Cerebellar nuclear complex (tissue), 1 donor: ENCODE measurements around the gene TOB1.
"Not testable (repeated sequence)": the region's sequence is repeated elsewhere in the genome, so short reads cannot be mapped to it uniquely, and the experiment has no call there.

Source experiments
- DNase-seq, 2 experiments: peaks; one replicate each; lab custom pipeline; 2025; lab: John Stamatoyannopoulos, UW

The TOB1 gene

DNA sequence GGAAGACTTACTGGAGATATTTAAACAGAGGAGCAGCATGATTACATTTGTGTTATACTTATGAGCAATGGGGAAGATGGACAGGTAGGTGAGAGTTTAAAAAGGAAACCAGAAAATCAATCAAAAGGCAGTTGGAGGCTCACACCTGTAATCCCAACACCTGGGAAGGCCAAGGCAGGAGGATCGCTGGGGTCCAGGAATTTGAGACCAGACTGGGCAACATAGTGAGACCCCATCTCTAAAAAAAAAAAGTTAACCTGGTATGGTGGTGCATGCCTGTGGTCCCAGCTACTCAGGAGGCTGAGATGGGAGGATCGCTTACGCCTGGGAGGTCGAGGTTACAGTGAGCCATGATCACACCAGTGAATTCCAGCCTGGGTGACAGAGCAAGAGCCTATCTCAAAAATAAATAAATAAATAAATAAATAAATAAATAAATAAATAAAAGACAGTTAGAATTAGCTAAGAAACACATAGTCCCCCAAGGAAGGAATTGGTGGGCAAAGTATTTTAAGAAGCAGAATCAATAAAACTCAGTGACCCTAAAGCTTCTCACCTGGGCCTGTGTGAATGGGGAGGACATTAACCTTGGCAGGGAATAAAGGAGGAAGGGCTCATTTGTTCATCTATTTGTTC is 32.3 kb upstream of the TOB1 start:
- DNase-seq = no peak

DNA sequence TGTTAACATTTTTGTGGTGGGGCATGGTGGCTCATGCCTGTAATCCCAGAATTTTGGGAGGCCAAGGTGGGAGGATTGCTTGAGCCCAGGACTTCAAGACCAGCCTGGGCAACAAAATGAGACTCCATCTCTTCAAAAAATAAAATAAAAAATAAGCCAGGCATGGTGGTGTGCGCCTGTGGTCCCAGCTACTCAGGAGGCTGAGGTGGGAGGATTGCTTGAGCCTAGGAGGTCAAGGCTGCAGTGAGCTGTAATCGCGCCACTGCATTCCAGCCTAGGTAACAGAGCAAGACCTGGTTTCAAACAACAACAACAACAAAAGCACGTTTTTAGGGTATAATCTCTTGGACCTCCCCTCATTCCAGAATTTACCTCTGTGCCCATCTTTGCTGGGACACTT is 28.4 kb upstream of the TOB1 start:
- not testable (repeated sequence) for DNase-seq

DNA sequence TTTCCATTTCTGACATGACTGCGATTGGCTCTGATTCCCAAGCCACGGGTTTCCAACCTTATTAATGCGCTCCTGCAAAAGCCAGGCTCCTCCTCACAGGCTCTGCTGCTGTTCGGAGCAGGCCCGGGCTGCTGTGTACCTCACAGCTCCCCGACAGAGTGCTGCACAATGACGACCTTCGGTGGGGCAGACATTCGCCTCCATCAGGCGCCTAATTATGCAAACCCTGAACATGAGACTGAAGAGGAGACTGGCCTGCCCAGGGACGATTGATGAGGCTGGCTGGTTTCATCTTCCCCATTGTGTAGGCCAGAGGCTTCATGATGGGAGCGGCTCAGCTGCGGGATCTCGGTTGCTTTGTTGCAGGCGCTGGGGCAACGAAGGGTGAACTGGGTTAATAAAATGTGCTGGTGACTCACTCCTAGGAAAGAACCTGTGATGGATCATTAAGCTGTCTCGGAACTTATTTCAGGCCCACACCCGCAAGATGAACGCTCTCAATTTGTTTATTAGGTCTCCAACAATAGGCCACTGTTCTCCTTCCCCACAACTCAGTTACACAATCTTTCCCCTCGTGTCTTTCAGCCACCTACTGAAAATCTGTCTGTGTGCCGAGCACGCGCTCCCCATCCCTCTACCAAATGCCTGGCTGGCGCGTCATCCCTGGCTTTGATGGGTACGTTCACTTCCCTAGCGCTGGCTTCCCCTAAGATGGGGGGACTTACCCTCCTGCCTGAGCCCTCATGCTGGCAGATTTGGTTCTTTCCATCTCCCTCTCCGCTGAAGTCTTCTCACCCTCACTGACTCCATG is 27.2 kb upstream of the TOB1 start:
- DNase-seq = no peak

DNA sequence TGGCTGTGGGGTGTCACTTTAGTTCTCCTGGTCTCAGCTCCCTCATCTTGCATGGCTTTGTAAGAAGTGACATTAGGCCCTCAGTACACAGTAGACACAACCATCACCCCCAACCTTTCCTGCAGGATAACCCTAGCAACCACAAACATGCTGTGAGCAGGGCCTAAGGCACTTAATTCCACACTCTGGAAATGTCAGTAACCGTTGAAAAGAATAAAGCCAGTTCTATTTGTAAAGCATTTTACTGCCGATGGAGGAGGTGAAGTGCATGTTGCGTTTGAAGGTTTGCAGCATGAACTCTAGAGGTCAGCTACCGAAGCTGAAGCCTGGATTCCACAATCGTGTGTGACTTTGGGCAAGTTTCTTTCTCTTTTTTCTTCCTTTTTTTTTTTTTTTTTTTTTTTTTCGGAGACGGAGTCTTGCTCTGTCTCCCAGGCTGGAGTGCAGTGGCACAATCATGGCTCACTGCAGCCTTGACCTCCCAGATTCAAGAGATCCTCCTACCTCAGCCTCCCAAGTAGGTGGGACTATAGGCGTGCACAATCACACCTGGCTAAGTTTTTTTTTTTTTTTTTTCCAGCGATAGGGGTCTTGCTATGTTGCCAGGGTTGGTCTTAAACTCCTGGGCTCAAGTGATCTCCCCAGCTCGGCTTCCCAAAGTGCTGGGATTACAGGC is 26.1 kb upstream of the TOB1 start:
- DNase-seq = no peak

DNA sequence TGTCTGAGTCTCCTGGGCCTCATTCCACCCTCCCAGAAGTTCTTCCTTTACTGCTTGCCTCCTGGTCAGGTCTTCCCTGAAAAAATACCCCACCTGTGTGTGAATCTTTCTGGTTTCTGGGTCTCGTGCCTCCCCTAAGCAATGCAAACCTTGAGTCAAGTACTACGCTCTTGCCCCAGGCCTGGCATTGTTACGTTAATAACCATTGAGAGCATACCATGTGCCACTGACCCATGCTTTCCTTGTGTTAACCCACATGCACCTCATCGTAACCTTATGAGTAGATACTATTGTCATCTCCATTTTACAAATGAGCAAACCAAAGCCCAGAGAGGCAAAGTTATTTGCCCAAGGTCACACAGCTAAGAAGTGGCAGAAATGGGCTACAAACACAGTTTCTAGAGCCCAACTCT is 25.4 kb upstream of the TOB1 start:
- no peak for DNase-seq

DNA sequence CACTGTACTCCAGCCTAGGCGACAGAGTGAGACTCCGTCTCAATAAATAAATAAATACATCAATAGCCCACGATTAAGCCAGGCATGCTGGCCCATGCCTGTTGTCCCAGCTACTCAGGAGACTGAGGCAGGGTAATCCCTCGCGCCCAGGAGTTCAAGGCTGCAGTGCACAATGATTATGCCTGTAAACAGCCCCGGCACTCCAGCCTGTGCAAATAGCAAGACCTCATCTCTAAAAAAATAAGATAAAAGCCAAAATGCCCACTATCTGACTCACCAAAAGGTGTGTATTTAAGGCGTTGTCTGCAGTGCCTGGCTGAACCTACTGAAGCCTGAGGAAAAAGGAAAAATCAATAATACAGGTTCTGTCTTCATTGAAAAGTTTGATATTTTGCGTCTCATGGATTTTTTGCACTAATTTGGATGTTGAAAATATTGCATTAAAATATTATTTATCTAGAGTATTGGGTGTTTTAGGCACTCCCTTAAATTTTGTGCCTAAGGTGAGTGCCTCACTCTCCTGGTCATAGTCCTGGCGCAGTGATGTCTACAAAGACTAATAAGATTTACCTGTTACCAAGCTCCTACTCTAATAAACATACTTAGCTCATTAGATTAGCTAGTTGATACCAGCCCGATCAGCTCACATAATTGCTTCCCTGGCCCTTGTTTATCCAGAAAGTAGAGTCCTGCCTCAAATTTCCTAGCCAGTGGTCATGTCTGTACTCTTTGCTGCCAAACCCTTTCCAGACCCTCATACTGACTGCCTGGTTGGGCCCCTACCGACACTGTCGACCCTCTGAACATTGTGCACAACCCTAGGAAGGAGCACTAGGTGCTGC is 24.7 kb upstream of the TOB1 start:
- DNase-seq = no peak

DNA sequence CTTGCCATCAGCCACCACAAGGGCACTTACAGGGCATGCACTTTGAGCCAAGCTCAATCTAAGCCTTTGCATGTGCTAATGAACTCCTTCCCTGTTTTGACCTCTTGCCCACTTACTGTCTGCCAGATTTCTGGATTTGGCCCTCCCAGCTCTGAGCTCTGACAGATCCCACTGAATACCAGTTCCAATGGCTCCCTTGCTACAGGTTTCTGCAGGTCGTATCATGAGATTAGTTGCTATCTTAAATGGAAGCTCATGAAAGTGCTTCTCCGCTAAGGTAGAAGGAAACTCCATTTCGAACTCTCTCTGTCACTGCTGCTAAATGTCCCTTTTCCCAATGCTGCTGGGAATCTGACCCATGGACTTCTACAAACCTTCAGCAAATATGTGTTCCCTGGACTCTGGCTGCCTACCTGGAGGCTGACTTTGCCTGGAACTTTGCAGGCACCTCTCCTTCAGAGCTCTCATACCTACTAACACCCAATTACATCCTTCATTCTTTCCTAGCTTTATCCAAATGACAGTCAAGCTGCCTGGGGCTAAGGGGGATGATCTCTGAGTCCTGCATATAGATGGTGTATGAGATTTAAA is 23.5 kb upstream of the TOB1 start:
- DNase-seq = no peak

DNA sequence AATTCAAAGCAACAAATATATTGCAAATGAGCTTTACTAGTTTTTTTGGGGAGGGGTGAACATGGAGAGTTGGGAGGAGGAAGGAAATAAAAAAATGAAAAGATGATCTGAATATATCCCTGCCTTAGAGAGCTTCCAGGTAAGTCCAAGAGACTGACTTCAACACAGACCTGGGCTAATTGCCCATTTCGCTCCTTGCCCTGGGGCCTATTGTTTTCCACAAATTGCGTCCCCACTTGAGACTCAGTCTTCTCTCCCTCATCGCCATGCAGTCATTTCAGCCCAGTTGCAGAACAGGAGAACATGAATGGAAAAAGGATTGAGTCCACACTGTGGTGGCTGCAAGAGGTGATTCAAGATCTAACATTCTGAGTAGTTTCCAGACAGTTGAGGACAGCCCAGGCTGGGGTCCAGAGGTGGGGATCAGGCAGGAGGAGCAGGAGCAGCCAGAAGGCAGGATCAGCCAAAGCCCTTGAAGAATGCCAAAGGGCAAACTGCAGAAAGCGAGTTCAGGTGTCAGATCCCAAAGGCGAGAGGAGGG is 21.6 kb upstream of the TOB1 start:
- no peak for DNase-seq

DNA sequence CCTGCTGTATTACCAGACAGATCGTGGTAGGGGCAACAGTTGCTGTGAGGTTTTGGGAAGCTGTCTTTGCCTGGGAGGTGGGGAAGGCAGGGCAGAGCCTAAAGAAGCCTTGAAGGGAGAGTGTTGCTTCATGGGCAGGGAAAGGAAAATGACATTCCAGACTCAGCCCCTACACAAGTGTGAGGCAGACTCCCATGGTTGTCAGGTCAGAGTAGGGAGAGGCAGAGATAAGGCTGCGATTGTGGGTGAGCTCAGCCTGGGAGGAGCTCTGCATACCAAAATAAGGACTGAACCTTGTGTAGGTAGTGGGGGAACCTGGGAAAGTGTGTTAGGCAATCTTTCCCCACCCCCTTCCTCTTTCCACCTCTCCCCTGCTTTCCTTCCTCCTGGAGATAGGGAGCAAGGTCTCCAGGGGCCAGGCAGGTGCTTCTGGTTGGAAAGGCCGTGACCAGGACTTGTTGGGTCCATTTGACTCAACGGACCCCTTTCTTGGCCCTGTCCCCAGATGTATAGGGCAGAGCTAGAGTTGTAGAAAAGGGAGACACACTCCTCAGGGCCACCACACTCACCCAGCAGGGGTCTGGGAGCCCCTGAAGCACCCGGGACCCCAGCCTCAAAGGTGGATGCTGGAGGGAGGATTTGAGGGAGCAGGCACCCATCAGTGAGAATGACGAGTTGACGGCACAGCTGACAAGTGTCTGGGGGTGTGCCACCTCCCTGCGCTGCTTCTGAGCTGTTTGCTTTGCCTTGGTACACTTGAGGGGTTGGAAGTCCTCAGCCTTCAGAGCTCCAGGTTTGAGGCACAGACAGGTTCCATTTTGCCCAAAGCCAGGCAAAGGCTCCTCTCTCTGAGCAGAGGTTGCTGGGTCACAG is 18.5 kb upstream of the TOB1 start:
- DNase-seq = no peak

DNA sequence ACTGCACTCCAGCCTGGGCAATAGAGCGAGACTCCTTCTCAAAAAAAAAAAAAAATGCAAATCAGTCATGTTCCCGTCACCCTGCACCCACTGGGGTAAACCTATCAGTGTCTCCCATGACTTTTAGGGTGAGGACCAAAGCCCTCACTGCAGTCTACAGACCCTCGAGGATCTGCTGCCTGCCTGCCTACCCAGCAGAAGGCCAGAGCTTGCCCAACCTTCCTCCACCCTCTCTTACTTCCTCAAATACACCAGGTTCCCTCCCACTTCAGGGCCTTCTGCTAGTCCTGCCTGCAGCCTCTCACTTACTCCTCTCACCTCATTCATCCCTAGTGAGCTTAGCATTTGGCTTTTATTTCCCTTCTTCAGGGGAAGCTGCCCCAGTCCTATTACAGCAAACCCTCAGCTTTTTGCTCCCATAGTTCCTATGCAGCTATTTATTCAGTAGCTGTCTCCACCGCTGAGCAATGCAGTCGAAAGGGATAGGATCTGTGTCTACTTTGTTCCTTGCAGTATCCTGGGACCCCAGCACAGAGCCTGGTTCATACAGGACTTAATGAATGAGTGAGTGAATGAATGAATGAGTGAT is 17.8 kb upstream of the TOB1 start:
- no peak for DNase-seq

DNA sequence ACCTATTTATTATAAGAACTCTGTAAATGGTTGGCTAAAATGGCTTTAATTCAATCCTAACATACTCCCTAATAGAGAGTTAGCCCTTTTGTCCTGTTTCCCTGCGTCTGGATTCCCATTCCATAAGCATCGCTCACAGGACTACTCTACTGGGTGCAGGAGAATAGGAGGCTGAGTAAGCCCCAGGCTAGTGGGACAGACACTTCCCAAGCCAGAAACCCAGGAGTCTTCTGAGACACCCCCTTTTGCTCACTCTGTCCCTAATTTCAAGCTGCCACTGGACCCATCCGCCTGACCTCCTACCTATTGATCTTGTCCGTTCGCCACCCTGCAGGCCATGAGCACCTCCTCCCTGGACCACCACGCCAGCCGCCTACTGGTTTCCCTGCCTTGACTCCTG is 16.7 kb upstream of the TOB1 start:
- no peak for DNase-seq

DNA sequence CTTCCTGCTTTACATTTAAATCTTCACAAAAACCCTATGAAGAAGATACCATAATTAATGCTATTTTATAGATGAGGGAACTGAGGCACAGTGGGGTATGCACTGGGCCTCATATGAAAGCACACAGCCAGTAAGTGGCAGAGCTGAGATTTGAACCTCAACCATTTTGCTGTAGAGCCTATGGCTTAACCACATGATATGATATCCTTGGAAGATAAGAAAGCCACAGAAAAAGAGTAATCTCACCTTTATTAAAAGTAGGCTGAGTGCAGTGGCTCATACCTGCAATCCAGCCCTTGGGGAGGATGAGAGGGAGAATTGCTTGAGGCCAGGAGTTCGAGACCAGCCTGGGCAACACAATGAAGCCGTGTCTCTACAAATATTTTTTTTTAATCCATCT is 15.0 kb upstream of the TOB1 start:
- DNase-seq = no peak

DNA sequence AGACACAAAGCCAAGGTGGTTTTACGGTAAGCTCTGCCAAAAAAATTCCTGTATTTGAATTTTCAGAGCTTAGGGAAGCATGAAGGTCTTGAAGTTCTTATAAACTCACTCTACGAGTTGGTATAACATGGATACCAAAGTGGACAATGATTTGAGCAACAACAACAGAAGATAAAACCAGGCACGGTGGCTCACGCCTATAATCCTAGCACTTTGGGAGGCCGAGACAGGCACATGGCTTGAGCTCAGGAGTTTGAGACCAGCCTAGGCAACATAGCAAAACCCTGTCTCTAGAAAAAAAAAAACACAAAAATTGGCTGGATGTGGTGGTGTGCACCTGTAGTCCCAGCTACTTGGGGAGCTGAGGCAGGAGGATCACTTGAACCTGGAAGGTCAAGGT is 12.9 kb upstream of the TOB1 start:
- no peak for DNase-seq

DNA sequence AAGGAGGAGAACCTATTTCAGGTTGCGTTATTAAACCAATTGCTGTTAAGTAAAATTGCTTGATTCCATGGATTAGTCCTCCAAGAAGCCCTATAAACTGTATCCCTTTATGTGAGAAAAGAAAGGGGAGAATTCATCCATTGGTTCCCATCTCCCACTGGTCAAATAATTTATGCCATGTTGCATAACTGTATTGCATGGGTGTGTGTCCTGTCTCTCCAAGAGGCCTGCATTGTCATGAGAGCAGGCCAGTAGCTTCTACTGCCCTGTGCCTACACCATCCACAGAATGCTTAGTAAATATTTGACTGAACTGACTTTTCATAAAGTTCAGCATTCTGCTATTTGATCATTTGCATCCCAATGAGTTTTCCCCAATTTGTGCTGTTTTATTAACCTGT is 11.7 kb upstream of the TOB1 start:
- DNase-seq = no peak

DNA sequence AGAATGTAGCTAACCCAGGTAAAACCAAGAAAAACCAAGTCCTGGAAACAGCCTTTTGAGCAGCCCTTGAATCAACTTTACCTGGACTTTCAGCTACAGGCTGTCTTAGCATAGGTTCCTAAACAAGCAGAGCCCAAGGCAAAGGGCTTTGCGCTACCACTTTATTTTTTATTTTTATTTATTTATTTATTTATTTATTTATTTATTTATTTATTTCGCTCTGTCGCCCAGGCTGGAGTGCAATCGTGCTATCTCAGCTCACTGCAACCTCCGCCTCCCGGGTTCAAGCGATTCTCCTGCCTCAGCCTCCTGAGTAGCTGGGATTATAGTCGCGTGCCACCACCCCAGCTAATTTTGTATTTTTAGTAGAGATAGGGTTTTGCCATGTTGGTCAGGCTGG is 10.9 kb upstream of the TOB1 start:
- DNase-seq = not testable (repeated sequence)

DNA sequence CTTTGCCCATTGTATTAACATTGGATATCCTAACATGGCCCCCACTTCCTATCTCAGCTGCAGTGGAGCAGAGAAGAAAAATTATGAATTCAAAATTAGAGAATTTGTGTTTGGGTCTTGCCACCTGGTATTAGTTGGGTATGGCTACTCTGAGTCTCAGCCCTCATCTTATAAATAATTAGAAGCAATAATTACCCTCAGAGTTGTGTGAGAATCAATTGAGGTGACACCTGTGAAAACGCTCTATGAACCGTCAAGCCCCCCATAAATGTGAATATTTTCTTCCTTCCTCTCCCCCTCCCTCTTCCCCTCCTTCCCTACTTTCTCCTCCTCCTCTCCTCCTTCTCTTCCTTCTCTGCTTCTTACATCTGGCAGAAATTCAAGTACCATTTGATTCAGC is 8.9 kb upstream of the TOB1 start:
- no peak for DNase-seq

DNA sequence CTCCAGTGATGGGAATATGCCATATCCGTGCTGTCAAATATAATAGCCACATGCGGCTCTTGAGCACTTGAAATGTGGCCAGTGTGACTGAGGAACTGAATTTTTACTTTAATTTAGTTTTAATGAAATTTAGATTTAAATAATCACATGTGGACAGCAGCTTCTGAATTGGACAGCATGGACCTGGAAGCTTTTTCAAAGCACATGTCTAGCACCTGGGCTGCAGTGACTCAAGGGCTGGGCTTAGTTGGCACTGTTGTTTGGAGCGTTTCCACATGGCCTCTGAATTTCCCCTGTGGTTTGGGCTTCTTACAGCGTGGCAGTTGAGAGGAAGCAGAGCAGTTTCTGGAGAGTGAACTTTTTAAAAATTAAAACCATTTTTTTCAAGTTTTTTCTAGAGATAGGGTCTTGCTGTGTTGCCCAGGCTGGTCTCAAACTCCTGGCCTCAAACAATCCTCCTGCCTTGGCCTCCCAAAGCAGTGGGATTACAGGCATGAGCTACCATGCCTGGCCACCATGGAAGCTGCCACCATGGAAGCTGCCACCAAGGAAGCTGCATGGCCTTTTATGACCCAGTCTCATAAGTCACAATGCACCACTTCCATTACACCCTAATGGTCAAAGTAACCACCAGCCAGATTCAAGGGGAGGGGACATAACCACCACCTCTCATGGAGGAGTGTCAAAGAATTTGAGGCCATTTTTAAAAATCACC is 6.7 kb upstream of the TOB1 start:
- no peak for DNase-seq

DNA sequence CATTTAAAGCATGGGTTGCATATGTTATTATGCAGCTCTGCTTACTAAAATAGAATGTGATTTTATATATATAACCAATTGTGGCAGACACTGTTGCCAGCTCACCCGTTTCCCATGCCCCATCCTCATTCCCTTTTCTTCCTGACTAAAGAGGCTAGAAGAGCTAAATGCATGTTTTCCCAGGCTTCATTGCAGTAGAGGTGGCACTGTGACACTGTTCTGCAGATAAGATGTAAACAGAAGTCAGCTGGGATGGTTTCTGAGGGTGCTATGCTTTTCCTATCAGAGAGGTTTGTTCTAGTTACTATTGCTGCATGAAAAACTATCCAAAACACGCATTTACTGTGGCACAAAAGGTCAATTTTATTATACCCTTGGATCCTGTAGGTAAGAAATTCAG is 5.7 kb upstream of the TOB1 start:
- no peak for DNase-seq

DNA sequence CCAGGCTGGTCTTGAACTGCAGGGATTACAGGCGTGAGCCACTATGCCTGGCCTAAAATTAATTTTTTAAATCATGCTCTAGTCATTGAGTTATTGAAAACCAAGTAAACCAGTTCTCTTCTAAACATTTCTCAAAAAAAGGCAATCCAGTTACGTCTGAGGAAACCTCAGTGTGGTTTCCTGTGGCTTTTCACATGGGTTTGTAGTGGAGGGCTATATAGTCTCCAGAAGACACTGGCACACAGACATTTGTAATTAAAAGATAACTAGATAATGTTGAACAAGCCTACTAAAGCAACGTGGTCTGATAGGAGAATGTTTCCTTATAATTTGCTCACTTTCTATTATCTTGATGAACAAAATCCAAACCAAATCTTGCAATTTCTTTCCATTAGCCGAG is 5.2 kb upstream of the TOB1 start:
- no peak for DNase-seq

DNA sequence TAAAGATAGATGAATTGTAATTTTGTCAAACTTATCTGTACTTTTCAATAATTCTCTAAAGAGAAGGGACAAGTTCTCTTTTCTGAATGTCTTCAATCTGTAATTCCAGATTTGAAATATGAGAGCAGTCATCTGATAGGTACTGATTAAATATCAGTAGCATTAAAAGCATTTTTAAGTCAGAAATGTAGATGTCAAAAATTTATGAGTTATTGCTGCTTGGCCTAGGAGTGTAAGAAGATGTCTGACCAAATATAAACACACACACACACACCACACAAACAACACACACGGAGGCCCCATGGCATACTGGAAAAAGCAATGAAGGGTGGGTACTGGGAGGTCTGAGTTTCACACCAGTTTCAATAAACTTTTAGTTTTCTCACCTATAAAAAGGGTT is 2.4 kb upstream of the TOB1 start:
- no peak for DNase-seq
